ENCODE results near the gene CHSY1.

DNA sequence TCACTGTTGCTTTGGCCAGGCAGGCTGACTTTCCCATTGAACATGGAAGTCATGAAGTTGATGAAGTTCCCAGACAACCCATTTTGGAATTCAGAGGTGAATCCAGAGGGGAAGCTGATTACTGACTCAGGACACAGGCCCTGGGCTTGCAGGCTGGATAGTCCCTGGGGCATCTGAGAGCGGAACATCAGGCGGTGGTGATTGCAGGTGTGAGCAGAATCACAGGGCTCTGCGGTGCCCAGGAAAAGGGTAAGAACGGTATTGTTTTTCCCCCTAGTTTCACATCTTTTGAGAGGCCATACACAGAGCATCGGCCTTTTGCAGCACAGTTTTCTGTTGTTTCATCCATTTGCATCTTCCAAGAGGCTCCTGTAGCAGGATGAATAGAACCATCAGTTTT is 104.7 kb downstream of the CHSY1 start:
- TF ChIP-seq, protein P1, sequence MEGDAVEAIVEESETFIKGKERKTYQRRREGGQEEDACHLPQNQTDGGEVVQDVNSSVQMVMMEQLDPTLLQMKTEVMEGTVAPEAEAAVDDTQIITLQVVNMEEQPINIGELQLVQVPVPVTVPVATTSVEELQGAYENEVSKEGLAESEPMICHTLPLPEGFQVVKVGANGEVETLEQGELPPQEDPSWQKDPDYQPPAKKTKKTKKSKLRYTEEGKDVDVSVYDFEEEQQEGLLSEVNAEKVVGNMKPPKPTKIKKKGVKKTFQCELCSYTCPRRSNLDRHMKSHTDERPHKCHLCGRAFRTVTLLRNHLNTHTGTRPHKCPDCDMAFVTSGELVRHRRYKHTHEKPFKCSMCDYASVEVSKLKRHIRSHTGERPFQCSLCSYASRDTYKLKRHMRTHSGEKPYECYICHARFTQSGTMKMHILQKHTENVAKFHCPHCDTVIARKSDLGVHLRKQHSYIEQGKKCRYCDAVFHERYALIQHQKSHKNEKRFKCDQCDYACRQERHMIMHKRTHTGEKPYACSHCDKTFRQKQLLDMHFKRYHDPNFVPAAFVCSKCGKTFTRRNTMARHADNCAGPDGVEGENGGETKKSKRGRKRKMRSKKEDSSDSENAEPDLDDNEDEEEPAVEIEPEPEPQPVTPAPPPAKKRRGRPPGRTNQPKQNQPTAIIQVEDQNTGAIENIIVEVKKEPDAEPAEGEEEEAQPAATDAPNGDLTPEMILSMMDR (IDR thresholded peaks at IDR 0.05) = no peak
- TF ChIP-seq POLR2A (IDR thresholded peaks at IDR 0.05) = no peak

All from heart left ventricle (tissue), 13 donors.